ENCODE results near the gene PAQR9. TPM values are rescaled to one million over a fixed set of nuclear protein-coding genes. Genes with fewer than 3 reads are reported as not detected.

PAQR9 gene
- total RNA-seq, 1 donor from 2014 or later = not detected

DNA sequence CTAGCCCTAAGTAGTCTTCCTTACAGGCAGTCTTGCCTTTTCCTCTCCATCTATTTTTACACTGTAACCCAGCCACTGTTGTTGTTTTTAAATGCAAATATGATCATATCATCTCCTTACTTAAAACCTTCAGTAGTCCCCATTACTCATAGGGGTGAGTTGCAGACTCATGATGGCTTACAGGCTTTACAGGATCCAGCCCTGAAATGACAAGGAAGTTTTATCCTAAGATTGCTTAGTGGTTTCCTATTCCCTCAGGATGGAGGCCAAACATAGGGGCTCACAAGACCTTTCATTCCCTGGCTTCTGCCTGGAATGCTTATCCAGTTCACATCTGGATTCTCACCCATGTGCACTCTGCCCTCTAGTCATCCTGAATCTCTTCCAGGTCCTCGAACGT is 46.9 kb downstream of the PAQR9 start:
- DNase-seq (ENCODE audit: low read depth in 2 of 2) = no peak

DNA sequence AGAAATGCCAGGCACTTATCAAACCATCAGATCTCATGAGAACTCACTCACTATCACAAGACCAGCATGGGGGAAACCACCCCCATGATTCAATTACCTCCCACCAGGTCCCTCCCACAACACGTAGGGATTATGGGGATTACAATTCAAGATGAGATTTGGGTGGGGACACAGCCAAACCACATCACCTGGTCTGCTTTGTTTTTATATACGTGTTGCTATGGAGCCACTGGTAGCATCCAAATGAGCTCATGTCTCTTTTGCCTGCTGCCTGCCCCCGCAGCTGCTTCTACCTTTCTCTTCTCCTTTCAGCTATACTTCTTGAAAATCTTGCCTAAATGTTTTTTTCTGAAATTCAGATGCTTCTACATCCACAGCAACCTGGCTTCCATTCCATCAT is 47.8 kb downstream of the PAQR9 start:
- DNase-seq (ENCODE audit: low read depth in 2 of 2) = no peak

DNA sequence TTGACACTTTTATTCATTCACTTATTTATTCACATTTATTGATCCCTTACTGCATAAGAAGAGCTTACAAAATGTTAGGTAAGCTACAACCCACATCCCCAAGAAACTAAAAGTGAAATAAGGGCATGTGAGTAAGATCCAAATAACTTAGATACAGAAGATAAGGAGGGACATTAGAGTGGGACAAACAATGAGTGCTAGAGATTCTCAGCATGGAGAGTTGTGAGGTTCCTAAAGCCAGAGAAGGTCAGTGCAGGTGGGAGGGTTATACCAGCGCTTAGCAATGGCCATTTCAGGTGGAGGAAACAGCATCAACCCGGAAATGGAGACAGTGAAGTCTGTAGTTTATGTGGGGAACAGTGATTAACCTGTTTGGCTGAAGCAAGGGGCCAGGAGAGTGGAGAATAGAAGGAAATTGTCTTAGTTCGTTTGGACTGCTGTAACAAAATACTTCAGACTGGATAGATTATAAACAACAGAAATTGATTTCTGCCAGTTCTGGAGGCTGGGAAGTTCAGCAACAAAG is 49.1 kb downstream of the PAQR9 start:
- no peak for DNase-seq (ENCODE audit: low read depth in 2 of 2)

DNA sequence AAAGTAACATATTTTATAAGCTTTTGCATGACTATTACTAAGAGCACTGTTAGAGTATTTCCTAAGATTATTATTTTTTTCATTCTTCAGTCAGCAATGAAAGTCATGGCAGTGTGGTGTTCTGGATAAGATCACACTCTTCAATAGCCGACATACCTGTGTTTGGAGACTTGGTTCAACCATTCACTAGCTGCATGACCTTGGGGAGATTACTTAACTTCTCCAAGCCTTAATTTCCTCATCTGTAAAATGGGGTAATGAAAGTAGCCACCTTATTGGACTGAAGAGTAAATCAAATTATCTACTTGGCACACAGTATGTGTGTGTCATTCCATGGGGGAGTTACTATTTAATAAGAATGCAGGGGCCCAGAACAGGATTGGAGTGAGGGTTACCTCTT is 50.0 kb downstream of the PAQR9 start:
- no peak for DNase-seq (ENCODE audit: low read depth in 2 of 2)

DNA sequence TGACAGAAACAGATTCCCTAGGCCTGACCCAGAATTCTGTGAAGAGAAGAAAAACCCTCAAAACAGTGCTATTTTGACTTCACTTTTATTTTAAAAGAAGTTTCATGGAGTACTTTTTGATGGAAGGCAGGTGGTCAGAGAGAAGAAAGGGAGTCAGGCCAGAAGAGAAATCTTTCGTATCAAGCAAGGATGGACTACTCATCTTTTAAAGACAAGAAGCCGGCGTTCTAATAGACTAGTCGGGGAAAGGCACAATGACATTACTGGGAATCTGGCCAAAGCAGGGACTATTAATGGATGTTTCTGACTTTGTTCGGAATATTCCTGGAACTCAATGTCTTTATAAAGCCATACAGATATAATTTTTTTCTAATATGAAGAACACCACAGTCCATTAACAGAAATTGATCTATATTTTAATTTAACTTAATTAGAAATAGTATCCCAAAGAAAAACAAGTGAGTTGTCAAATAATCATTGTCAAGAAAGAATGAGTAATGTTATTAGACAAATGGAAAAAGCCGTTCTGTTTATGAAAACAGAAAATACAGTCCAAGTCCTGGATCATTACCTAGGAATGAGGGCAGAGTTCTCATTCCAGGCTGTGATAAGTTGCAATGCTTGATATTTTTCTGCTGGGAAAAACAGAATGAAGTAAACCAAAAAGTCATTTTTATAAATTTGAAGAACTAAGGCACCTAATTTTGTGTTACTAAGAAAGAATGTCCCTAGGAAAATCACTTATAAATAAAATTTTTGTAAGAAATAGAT is 50.9 kb downstream of the PAQR9 start:
- DNase-seq (ENCODE audit: low read depth in 2 of 2) = no peak

Other genes starting within 250 kb of the PAQR9 start
- gene TRPC1, start 239.6 kb downstream of the PAQR9 start, total RNA-seq = 4.0 and 5.2 TPM in 2 replicates
- gene PCOLCE2, start 74.6 kb downstream of the PAQR9 start, total RNA-seq = 0.13 TPM in 2 replicates
- 20.6 and 22.5 TPM in 2 replicates for gene U2SURP, start 37.9 kb upstream of the PAQR9 start, total RNA-seq
- gene CHST2, start 156.1 kb upstream of the PAQR9 start, total RNA-seq = 2.1 and 3.7 TPM in 2 replicates